Measurements from ENCODE around the gene PLS1.

PLS1 gene

GRCh38 chr3:142664819-142665218, 68.6 kb downstream of the PLS1 start:
- Histone ChIP-seq H3K27ac (ENCODE audit: low read depth in 2 of 2, low read length in 2 of 2) (peak overlapping the region; percentile 44 to 65), H3K27me3 (ENCODE audit: control insufficient read depth in 2 of 2, insufficient read depth in 2 of 2, low read length in 2 of 2) (no peaks in the 10 kb centered on the region), H3K4me1 (ENCODE audit: control insufficient read depth in 2 of 2, insufficient read depth in 2 of 2, low read length in 2 of 2) (peaks cover 4 to 23% of the 10 kb centered on the region in 2 donors), H3K9me3 (ENCODE audit: control insufficient read depth in 2 of 2, low read length in 2 of 2) (no peaks in the 10 kb centered on the region), H3K4me3 (ENCODE audit: low read length in 2 of 2) (no peak overlapping the region), H3K36me3 (ENCODE audit: control insufficient read depth in 2 of 2, insufficient read depth in 2 of 2, low read length in 2 of 2) (peaks cover 5% of the 10 kb centered on the region in 2 donors), H3K9ac (ENCODE audit: low read depth in 1 of 2, low read length in 2 of 2) (peak overlapping the region in 1 of 2 donors; percentile 38)

GRCh38 chr3:142670120-142670519, 73.9 kb downstream of the PLS1 start:
- Histone ChIP-seq H3K9ac (ENCODE audit: low read depth in 1 of 2, low read length in 2 of 2) (no peak overlapping the region), H3K9me3 (ENCODE audit: control insufficient read depth in 2 of 2, low read length in 2 of 2) (no peaks in the 10 kb centered on the region), H3K4me1 (ENCODE audit: control insufficient read depth in 2 of 2, insufficient read depth in 2 of 2, low read length in 2 of 2) (peaks cover 0 to 4% of the 10 kb centered on the region in 2 donors), H3K27ac (ENCODE audit: low read depth in 2 of 2, low read length in 2 of 2) (no peak overlapping the region), H3K4me3 (ENCODE audit: low read length in 2 of 2) (no peak overlapping the region), H3K27me3 (ENCODE audit: control insufficient read depth in 2 of 2, insufficient read depth in 2 of 2, low read length in 2 of 2) (no peaks in the 10 kb centered on the region), H3K36me3 (ENCODE audit: control insufficient read depth in 2 of 2, insufficient read depth in 2 of 2, low read length in 2 of 2) (peaks cover 28 to 29% of the 10 kb centered on the region in 2 donors)

GRCh38 chr3:142676151-142676550, 80.0 kb downstream of the PLS1 start:
- H3K9me3 ChIP-seq (ENCODE audit: control insufficient read depth in 2 of 2, low read length in 2 of 2), result no peaks in the 10 kb centered on the region
- H3K36me3 ChIP-seq (ENCODE audit: control insufficient read depth in 2 of 2, insufficient read depth in 2 of 2, low read length in 2 of 2), result peaks cover 18% of the 10 kb centered on the region in 2 donors
- no peaks in the 10 kb centered on the region for H3K4me1 ChIP-seq (ENCODE audit: control insufficient read depth in 2 of 2, insufficient read depth in 2 of 2, low read length in 2 of 2)
- H3K4me3 ChIP-seq (ENCODE audit: low read length in 2 of 2), result no peak overlapping the region
- no peaks in the 10 kb centered on the region for H3K27me3 ChIP-seq (ENCODE audit: control insufficient read depth in 2 of 2, insufficient read depth in 2 of 2, low read length in 2 of 2)
- no peak overlapping the region for H3K27ac ChIP-seq (ENCODE audit: low read depth in 2 of 2, low read length in 2 of 2)
- H3K9ac ChIP-seq (ENCODE audit: low read depth in 1 of 2, low read length in 2 of 2), result no peak overlapping the region

GRCh38 chr3:142680710-142681109, 84.5 kb downstream of the PLS1 start:
- Histone ChIP-seq H3K9me3 (ENCODE audit: control insufficient read depth in 2 of 2, low read length in 2 of 2) (no peaks in the 10 kb centered on the region), H3K4me1 (ENCODE audit: control insufficient read depth in 2 of 2, insufficient read depth in 2 of 2, low read length in 2 of 2) (no peaks in the 10 kb centered on the region), H3K36me3 (ENCODE audit: control insufficient read depth in 2 of 2, insufficient read depth in 2 of 2, low read length in 2 of 2) (peaks cover 28 to 29% of the 10 kb centered on the region in 2 donors), H3K27ac (ENCODE audit: low read depth in 2 of 2, low read length in 2 of 2) (no peak overlapping the region), H3K9ac (ENCODE audit: low read depth in 1 of 2, low read length in 2 of 2) (no peak overlapping the region), H3K27me3 (ENCODE audit: control insufficient read depth in 2 of 2, insufficient read depth in 2 of 2, low read length in 2 of 2) (no peaks in the 10 kb centered on the region), H3K4me3 (ENCODE audit: low read length in 2 of 2) (no peak overlapping the region)

GRCh38 chr3:142690613-142691012, 94.4 kb downstream of the PLS1 start:
- no peak overlapping the region for H3K9ac ChIP-seq (ENCODE audit: low read depth in 1 of 2, low read length in 2 of 2)
- H3K27ac ChIP-seq (ENCODE audit: low read depth in 2 of 2, low read length in 2 of 2), result no peak overlapping the region
- peaks cover 22 to 35% of the 10 kb centered on the region in 2 donors for H3K36me3 ChIP-seq (ENCODE audit: control insufficient read depth in 2 of 2, insufficient read depth in 2 of 2, low read length in 2 of 2)
- no peaks in the 10 kb centered on the region for H3K4me1 ChIP-seq (ENCODE audit: control insufficient read depth in 2 of 2, insufficient read depth in 2 of 2, low read length in 2 of 2)
- H3K4me3 ChIP-seq (ENCODE audit: low read length in 2 of 2), result no peak overlapping the region
- no peaks in the 10 kb centered on the region for H3K27me3 ChIP-seq (ENCODE audit: control insufficient read depth in 2 of 2, insufficient read depth in 2 of 2, low read length in 2 of 2)
- H3K9me3 ChIP-seq (ENCODE audit: control insufficient read depth in 2 of 2, low read length in 2 of 2), result no peaks in the 10 kb centered on the region

DNA sequence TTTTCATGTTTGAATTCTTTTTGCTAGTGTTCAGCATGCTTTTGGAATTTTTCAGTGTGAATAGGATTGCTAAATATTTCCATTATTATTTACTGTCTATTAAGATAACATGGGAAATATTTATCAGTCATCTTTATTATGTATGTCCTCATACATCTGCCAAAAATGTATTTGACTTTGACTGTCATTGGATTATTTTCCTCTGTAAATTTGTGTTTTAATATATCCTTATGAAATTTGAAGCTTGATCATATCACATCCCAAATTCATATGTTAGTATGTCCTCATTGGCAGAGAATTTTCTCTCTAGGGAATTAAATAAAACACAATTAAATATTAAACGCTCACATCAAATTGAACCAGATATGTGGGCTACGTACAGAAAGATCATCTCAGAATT, 95.3 kb downstream of the PLS1 start:
- no peaks in the 10 kb centered on the region for H3K9me3 ChIP-seq (ENCODE audit: control insufficient read depth in 2 of 2, low read length in 2 of 2)
- H3K9ac ChIP-seq (ENCODE audit: low read depth in 1 of 2, low read length in 2 of 2), result no peak overlapping the region
- H3K27ac ChIP-seq (ENCODE audit: low read depth in 2 of 2, low read length in 2 of 2), result no peak overlapping the region
- H3K36me3 ChIP-seq (ENCODE audit: control insufficient read depth in 2 of 2, insufficient read depth in 2 of 2, low read length in 2 of 2), result peaks cover 16 to 26% of the 10 kb centered on the region in 2 donors
- H3K27me3 ChIP-seq (ENCODE audit: control insufficient read depth in 2 of 2, insufficient read depth in 2 of 2, low read length in 2 of 2), result no peaks in the 10 kb centered on the region
- no peak overlapping the region for H3K4me3 ChIP-seq (ENCODE audit: low read length in 2 of 2)
- no peaks in the 10 kb centered on the region for H3K4me1 ChIP-seq (ENCODE audit: control insufficient read depth in 2 of 2, insufficient read depth in 2 of 2, low read length in 2 of 2)

- Histone ChIP-seq H3K36me3 (ENCODE audit: control insufficient read depth in 2 of 2, insufficient read depth in 2 of 2, low read length in 2 of 2) (peaks cover 14 to 22% of the 10 kb centered on the region in 2 donors), H3K9me3 (ENCODE audit: control insufficient read depth in 2 of 2, low read length in 2 of 2) (no peaks in the 10 kb centered on the region), H3K9ac (ENCODE audit: low read depth in 1 of 2, low read length in 2 of 2) (no peak overlapping the region), H3K4me3 (ENCODE audit: low read length in 2 of 2) (no peak overlapping the region), H3K27me3 (ENCODE audit: control insufficient read depth in 2 of 2, insufficient read depth in 2 of 2, low read length in 2 of 2) (no peaks in the 10 kb centered on the region), H3K4me1 (ENCODE audit: control insufficient read depth in 2 of 2, insufficient read depth in 2 of 2, low read length in 2 of 2) (no peaks in the 10 kb centered on the region), H3K27ac (ENCODE audit: low read depth in 2 of 2, low read length in 2 of 2) (no peak overlapping the region)
These were observed 97.1 kb downstream of the PLS1 start for GRCh38 chr3:142693136-142693853.

DNA sequence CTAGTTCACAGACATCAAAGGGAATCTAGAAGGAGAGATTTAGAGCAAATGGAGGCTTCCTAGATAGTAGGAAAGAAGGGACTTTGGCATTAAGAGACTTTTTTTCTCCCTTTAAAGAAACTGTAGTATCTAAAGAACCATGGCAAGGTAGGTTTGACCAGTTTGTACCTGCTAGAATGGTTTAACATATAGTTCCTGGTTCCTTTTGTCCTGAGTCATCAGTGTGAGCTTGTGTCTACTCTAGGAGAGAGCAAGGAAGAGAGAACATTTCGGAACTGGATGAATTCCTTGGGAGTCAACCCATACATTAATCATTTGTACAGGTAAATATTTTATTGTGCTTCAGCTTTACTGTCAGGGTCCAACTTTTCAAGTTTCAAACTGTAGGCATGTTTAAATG, 98.0 kb downstream of the PLS1 start:
- Histone ChIP-seq H3K9ac (ENCODE audit: low read depth in 1 of 2, low read length in 2 of 2) (no peak overlapping the region), H3K27me3 (ENCODE audit: control insufficient read depth in 2 of 2, insufficient read depth in 2 of 2, low read length in 2 of 2) (no peaks in the 10 kb centered on the region), H3K4me1 (ENCODE audit: control insufficient read depth in 2 of 2, insufficient read depth in 2 of 2, low read length in 2 of 2) (no peaks in the 10 kb centered on the region), H3K4me3 (ENCODE audit: low read length in 2 of 2) (no peak overlapping the region), H3K27ac (ENCODE audit: low read depth in 2 of 2, low read length in 2 of 2) (no peak overlapping the region), H3K36me3 (ENCODE audit: control insufficient read depth in 2 of 2, insufficient read depth in 2 of 2, low read length in 2 of 2) (peaks cover 12 to 16% of the 10 kb centered on the region in 2 donors), H3K9me3 (ENCODE audit: control insufficient read depth in 2 of 2, low read length in 2 of 2) (no peaks in the 10 kb centered on the region)

DNA sequence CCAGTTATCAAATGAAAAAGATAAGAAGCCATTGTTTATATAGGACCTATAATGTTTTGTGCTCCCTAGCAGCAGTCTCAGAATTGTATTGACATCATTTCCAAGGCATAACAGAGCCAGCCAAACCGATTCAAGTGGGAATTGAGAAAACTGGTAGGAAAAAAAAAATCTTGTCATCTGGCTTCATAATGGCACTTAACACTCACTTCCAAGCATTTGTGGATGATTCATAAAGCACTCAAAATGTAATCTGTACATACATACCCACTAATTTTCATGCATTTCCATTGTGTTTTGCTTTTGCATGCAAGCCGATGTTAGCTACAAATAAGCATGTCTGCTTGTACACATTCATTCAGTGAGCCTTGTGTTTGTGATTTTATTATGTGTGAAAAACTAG, 109.0 kb downstream of the PLS1 start:
- H3K4me1 ChIP-seq (ENCODE audit: control insufficient read depth in 2 of 2, insufficient read depth in 2 of 2, low read length in 2 of 2), result no peaks in the 10 kb centered on the region
- peaks cover 10 to 12% of the 10 kb centered on the region in 2 donors for H3K36me3 ChIP-seq (ENCODE audit: control insufficient read depth in 2 of 2, insufficient read depth in 2 of 2, low read length in 2 of 2)
- no peak overlapping the region for H3K4me3 ChIP-seq (ENCODE audit: low read length in 2 of 2)
- H3K9me3 ChIP-seq (ENCODE audit: control insufficient read depth in 2 of 2, low read length in 2 of 2), result no peaks in the 10 kb centered on the region
- no peak overlapping the region for H3K9ac ChIP-seq (ENCODE audit: low read depth in 1 of 2, low read length in 2 of 2)
- no peak overlapping the region for H3K27ac ChIP-seq (ENCODE audit: low read depth in 2 of 2, low read length in 2 of 2)
- no peaks in the 10 kb centered on the region for H3K27me3 ChIP-seq (ENCODE audit: control insufficient read depth in 2 of 2, insufficient read depth in 2 of 2, low read length in 2 of 2)

DNA sequence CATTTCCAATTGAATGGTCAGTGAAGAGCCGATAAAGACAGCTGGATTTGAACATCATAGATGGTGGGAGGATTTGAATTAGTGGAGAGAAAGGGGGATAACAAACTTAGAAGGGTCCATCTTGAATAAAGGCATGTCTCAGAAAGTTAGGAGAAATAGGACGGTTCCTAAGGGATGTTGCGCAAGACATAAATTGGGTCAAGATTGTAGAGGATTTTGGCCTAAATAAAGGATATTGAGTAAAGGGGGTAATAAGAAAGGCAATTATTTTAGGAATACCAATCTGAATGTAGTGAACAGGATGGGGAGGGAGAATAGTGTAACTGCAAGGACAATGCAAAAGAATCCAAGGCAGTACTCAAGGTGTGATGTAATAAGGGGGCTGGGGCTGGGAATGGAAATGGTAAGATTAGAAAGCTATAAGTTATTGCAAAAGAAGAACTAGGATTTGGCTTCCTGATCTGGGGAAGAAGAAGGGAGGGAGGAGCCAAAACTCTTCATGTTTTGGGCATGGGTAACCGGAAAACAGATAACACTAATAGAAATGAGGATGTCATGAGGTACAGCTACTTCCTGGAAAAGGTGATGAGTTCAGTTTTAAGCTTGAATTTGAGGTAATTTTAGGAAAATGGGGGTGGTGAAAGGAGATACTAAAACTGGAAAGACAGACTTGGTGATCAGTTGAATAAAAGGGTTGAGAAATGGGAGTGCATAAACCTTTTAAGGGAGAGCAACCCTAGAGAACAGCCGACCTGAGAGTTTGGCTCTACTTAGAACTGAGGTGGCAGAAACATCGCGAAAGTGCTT, 110.3 kb downstream of the PLS1 start:
- Histone ChIP-seq H3K27ac (ENCODE audit: low read depth in 2 of 2, low read length in 2 of 2) (no peak overlapping the region), H3K9ac (ENCODE audit: low read depth in 1 of 2, low read length in 2 of 2) (no peak overlapping the region), H3K9me3 (ENCODE audit: control insufficient read depth in 2 of 2, low read length in 2 of 2) (no peaks in the 10 kb centered on the region), H3K27me3 (ENCODE audit: control insufficient read depth in 2 of 2, insufficient read depth in 2 of 2, low read length in 2 of 2) (no peaks in the 10 kb centered on the region), H3K36me3 (ENCODE audit: control insufficient read depth in 2 of 2, insufficient read depth in 2 of 2, low read length in 2 of 2) (peaks cover 10 to 12% of the 10 kb centered on the region in 2 donors), H3K4me1 (ENCODE audit: control insufficient read depth in 2 of 2, insufficient read depth in 2 of 2, low read length in 2 of 2) (no peaks in the 10 kb centered on the region), H3K4me3 (ENCODE audit: low read length in 2 of 2) (no peak overlapping the region)
